ENCODE results near the gene PHC2.

Gene PHC2

DNA sequence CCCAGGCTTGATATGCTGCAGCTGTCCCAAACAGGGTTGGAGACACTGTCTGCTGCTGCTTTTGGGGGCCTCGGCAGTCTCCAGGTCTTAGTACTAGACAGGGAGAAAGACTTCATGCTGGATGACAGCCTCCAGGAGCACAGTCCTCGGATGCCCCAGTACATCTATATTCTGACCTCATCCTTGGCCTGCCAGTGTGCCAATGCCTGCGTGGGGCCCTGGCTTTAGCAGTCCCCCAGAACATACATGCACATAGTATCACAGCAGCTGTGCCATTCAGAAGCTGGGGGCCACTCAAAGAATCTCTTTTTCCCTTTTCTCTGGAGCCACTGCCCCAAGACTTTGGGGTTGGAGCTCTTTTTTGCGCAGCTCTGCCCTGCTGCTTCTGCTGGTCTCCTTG is 37.1 kb upstream of the PHC2 start:
- TF ChIP-seq, protein P1, sequence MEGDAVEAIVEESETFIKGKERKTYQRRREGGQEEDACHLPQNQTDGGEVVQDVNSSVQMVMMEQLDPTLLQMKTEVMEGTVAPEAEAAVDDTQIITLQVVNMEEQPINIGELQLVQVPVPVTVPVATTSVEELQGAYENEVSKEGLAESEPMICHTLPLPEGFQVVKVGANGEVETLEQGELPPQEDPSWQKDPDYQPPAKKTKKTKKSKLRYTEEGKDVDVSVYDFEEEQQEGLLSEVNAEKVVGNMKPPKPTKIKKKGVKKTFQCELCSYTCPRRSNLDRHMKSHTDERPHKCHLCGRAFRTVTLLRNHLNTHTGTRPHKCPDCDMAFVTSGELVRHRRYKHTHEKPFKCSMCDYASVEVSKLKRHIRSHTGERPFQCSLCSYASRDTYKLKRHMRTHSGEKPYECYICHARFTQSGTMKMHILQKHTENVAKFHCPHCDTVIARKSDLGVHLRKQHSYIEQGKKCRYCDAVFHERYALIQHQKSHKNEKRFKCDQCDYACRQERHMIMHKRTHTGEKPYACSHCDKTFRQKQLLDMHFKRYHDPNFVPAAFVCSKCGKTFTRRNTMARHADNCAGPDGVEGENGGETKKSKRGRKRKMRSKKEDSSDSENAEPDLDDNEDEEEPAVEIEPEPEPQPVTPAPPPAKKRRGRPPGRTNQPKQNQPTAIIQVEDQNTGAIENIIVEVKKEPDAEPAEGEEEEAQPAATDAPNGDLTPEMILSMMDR (IDR thresholded peaks at IDR 0.05; ENCODE audit: insufficient read depth, low read length, poor library complexity, severe bottlenecking) = no peak
- TF ChIP-seq EZH2phosphoT487 (conservative IDR thresholded peaks at IDR 0.05; ENCODE audit: low read length) = no peak
- Histone ChIP-seq H2AFZ (ENCODE audit: low read depth, low read length, severe bottlenecking) (no peak overlapping the region), H3F3A (ENCODE audit: insufficient read depth) (no peaks in the 10 kb centered on the region), H3K79me2 (ENCODE audit: insufficient read depth, low read length) (no peaks in the 10 kb centered on the region; the same call in 1 of the 2 replicates), H3K9me3 (ENCODE audit: insufficient read depth, low read length) (no peaks in the 10 kb centered on the region), H3K9ac (ENCODE audit: low read length) (no peak overlapping the region), H4K20me1 (ENCODE audit: low read depth, low read length) (no peaks in the 10 kb centered on the region), H3K27ac (ENCODE audit: low read depth, low read length) (no peak overlapping the region), H3K27me3 (ENCODE audit: low read length) (no peaks in the 10 kb centered on the region), H3K4me2 (ENCODE audit: low read depth, low read length, poor library complexity, severe bottlenecking) (no peak overlapping the region), H3K4me3 (ENCODE audit: insufficient read depth, low read length, poor library complexity, severe bottlenecking) (no peak overlapping the region), H3K36me3 (ENCODE audit: low read length) (no peaks in the 10 kb centered on the region), H3K9me2 (replicated peaks; ENCODE audit: insufficient read depth, low read length) (no peaks in the 10 kb centered on the region)

DNA sequence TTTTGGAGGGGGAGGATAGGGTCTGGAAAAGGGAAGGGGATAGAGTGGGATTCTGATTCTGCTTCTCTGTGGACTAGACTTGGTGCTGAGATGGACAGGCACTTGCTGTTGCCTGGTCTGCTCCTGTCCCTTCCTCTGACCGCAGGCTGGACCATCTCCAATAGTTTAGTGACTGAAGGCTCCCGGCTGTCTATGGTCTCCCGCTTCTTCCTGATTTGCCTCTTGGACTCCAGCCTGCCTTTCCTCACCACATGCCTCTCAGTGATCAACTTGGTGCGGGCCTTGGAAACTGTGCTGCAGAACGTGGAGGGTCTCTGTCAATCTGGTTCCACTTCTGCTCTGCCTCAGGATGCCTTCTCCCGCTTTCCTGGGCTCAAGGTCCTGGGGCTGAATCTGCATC is 35.3 kb upstream of the PHC2 start:
- no peak overlapping the region for H3K4me3 ChIP-seq (ENCODE audit: insufficient read depth, low read length, poor library complexity, severe bottlenecking)
- H3K9me2 ChIP-seq (replicated peaks; ENCODE audit: insufficient read depth, low read length) = no peaks in the 10 kb centered on the region
- no peaks in the 10 kb centered on the region for H3K36me3 ChIP-seq (ENCODE audit: low read length)
- no peaks in the 10 kb centered on the region for H3K9me3 ChIP-seq (ENCODE audit: insufficient read depth, low read length)
- no peak overlapping the region for H3K9ac ChIP-seq (ENCODE audit: low read length)
- no peak overlapping the region for H3K4me2 ChIP-seq (ENCODE audit: low read depth, low read length, poor library complexity, severe bottlenecking)
- no peaks in the 10 kb centered on the region for H4K20me1 ChIP-seq (ENCODE audit: low read depth, low read length)
- no peaks in the 10 kb centered on the region for H3K27me3 ChIP-seq (ENCODE audit: low read length)
- no peak overlapping the region for H3K27ac ChIP-seq (ENCODE audit: low read depth, low read length)
- no peaks in the 10 kb centered on the region for H3F3A ChIP-seq (ENCODE audit: insufficient read depth)
- H3K79me2 ChIP-seq (ENCODE audit: insufficient read depth, low read length) = no peaks in the 10 kb centered on the region
- no peak overlapping the region for H2AFZ ChIP-seq (ENCODE audit: low read depth, low read length, severe bottlenecking)
- TF ChIP-seq, protein P1 (IDR thresholded peaks at IDR 0.05; ENCODE audit: insufficient read depth, low read length, poor library complexity, severe bottlenecking) = no peak
- TF ChIP-seq EZH2phosphoT487 (conservative IDR thresholded peaks at IDR 0.05; ENCODE audit: low read length) = no peak

DNA sequence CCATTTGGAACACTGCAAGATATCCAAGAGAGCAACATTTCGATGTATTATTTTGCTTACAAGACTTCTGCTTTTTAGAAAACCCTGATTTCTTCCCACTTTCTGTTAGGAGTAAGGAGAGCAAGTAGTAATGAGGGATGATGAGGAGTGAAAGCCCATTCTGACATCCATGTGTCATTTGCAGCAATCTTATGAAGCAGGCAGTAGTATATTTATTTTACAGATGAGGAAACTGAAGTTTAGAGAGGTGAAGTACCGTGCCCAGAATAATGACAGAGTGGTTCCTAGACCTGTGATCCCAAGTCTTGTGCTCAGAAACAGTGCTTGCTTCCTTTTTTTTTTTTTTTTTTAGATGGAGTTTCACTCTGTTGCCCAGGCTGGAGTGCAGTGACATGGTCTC is 34.4 kb upstream of the PHC2 start:
- Histone ChIP-seq H3F3A (ENCODE audit: insufficient read depth) (no peaks in the 10 kb centered on the region), H4K20me1 (ENCODE audit: low read depth, low read length) (no peaks in the 10 kb centered on the region), H3K27me3 (ENCODE audit: low read length) (no peaks in the 10 kb centered on the region), H3K36me3 (ENCODE audit: low read length) (no peaks in the 10 kb centered on the region), H3K4me2 (ENCODE audit: low read depth, low read length, poor library complexity, severe bottlenecking) (no peak overlapping the region), H3K27ac (ENCODE audit: low read depth, low read length) (no peak overlapping the region), H3K9ac (ENCODE audit: low read length) (no peak overlapping the region), H3K9me2 (replicated peaks; ENCODE audit: insufficient read depth, low read length) (no peaks in the 10 kb centered on the region), H2AFZ (ENCODE audit: low read depth, low read length, severe bottlenecking) (no peak overlapping the region), H3K9me3 (ENCODE audit: insufficient read depth, low read length) (no peaks in the 10 kb centered on the region), H3K79me2 (ENCODE audit: insufficient read depth, low read length) (no peaks in the 10 kb centered on the region), H3K4me3 (ENCODE audit: insufficient read depth, low read length, poor library complexity, severe bottlenecking) (no peak overlapping the region)
- TF ChIP-seq, protein P1 (IDR thresholded peaks at IDR 0.05; ENCODE audit: insufficient read depth, low read length, poor library complexity, severe bottlenecking) = no peak
- TF ChIP-seq EZH2phosphoT487 (conservative IDR thresholded peaks at IDR 0.05; ENCODE audit: low read length) = no peak
